Stimulated activated naive CD8-positive, alpha-beta T cell treated with anti-CD3 and anti-CD28 coated beads, Interleukin-15, Interleukin-2, amounts not matched to agents 100 ng/mL and 50 ng/mL, for 24 hours (primary cell): ENCODE results near the gene LANCL3.
"Not testable (repeated sequence)": the region's sequence is repeated elsewhere in the genome, so short reads cannot be mapped to it uniquely, and the experiment has no call there.

Source experiments
- H3K27ac Mint-ChIP-seq: one replicate; pipeline ENCODE4 v1.8.0; 2021; ENCODE audit warnings: mild to moderate bottlenecking, mixed read lengths
- H3K27me3 Mint-ChIP-seq: one replicate; pipeline ENCODE4 v1.8.0; 2021; ENCODE audit warnings: mixed read lengths
- H3K36me3 Mint-ChIP-seq: one replicate; pipeline ENCODE4 v1.8.0; 2021; ENCODE audit warnings: low read depth, mixed read lengths
- H3K4me1 Mint-ChIP-seq: one replicate; pipeline ENCODE4 v1.8.0; 2021; ENCODE audit warnings: low read depth, mixed read lengths
- H3K4me3 Mint-ChIP-seq: one replicate; pipeline ENCODE4 v1.8.0; 2021; ENCODE audit warnings: mild to moderate bottlenecking, mixed read lengths
- H3K9me3 Mint-ChIP-seq: one replicate; pipeline ENCODE4 v1.8.0; 2021; ENCODE audit warnings: mixed read lengths

The LANCL3 gene

DNA sequence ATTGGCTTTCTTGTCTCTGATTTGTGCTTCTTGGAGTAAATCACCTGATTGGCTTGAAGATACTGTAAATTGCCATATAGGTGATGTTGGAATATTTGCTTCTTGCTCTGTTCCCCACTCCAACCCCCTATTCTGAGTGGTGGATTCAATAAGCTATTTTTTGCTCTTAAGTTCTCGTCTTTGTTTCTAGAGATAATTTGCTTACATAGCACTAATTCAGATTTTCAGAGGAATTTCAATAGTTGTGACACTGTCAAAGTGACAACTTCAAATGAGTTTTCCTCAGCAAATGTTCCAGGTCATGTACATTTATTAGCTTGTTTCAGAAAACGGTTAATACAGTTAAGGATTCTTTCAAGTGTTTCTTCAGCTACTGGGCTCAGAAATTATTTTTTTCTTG, 18.6 kb downstream of the LANCL3 start:
- H3K27ac Mint-ChIP-seq = no peak overlapping the region
- H3K36me3 Mint-ChIP-seq = no peaks in the 10 kb centered on the region
- no peaks in the 10 kb centered on the region for H3K4me1 Mint-ChIP-seq
- H3K4me3 Mint-ChIP-seq = no peak overlapping the region
- H3K27me3 Mint-ChIP-seq = peaks cover 4% of the 10 kb centered on the region
- no peaks in the 10 kb centered on the region for H3K9me3 Mint-ChIP-seq

DNA sequence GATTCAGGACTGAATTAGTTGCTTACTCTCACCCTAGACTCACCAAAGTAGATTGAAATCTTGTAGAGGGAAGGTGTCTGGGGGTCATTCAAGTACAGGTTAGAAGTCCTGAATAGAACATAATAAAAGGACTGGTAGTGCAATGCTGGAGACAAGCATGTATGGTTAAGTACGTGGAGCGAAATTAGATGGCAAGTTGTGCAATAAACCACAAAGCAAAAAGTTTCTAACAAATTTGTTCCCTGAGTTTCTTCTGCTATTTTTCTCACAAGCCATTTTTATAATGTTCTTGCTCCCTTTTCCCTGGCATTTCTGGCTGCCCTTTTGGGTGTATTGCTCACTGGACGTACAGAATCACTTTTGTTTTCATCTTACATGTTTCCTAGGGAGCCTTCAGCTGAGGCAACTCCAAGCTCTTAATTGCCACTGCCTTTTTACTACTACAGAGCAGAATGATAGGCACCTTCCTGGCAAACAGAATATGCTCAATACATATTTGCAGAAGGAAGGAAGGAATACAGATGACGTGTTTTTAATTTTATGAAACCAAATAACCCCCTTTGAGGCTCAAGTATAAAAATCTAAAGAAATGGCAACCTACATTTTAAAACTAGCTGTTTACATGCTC, 23.4 kb downstream of the LANCL3 start:
- Mint-ChIP-seq H3K36me3 (no peaks in the 10 kb centered on the region), H3K27me3 (peaks cover 4% of the 10 kb centered on the region), H3K27ac (no peak overlapping the region), H3K4me1 (no peaks in the 10 kb centered on the region), H3K4me3 (no peak overlapping the region), H3K9me3 (no peaks in the 10 kb centered on the region)

GRCh38 chrX:37599729-37600128, 28.3 kb downstream of the LANCL3 start:
- H3K9me3 Mint-ChIP-seq = no peaks in the 10 kb centered on the region
- no peak overlapping the region for H3K4me3 Mint-ChIP-seq
- H3K36me3 Mint-ChIP-seq = no peaks in the 10 kb centered on the region
- H3K27ac Mint-ChIP-seq = no peak overlapping the region
- no peaks in the 10 kb centered on the region for H3K4me1 Mint-ChIP-seq
- H3K27me3 Mint-ChIP-seq = no peaks in the 10 kb centered on the region

DNA sequence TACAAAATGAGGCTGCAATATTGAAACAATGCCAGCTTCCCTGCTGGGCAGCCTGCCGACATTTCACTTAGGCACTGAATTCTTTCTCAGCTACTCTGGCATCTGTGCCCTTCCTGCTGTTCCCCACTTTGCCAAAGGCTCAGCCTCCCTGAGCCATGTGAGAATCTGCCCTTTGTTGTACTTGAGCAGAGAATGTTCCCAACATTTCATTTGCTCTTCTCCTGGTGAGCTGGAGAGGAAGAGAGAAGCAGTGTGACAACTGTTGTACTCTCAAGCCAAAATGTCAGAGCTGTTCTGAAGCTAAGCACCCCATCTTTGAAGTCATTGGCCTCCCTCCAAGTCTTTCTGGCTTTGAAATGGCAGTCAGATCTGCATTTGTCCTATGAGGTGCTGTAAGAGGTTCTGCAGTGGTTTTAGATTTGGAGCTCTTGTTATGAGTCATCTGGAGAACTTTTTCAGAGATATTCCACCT, 32.5 kb downstream of the LANCL3 start:
- Mint-ChIP-seq H3K27ac (no peak overlapping the region), H3K36me3 (no peaks in the 10 kb centered on the region), H3K27me3 (peaks cover 8% of the 10 kb centered on the region), H3K4me1 (no peaks in the 10 kb centered on the region), H3K9me3 (no peaks in the 10 kb centered on the region), H3K4me3 (no peak overlapping the region)

DNA sequence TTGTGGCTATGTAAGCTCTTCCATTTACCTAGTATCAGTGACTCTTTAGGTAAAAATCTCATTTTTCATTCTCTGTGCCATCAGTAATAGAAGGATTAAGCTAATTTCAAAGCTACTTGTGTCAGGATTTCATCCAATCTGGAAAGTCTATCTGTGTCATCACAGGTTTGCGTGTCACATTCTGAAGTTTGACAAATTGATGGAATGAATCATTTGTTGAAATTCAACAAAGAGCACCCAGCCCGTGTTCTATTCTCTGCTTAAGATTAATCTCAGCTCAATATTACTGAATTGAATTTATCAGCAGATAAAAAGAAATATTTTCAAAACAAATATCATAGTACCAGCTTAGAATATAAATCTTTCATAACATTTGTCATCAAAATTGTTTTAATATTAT, 35.8 kb downstream of the LANCL3 start:
- Mint-ChIP-seq H3K4me3 (no peak overlapping the region), H3K27ac (no peak overlapping the region), H3K36me3 (no peaks in the 10 kb centered on the region), H3K4me1 (no peaks in the 10 kb centered on the region), H3K27me3 (peaks cover 8% of the 10 kb centered on the region), H3K9me3 (no peaks in the 10 kb centered on the region)

GRCh38 chrX:37608156-37608555, 36.7 kb downstream of the LANCL3 start:
- H3K4me3 Mint-ChIP-seq = no peak overlapping the region
- no peak overlapping the region for H3K27ac Mint-ChIP-seq
- H3K27me3 Mint-ChIP-seq = peaks cover 8% of the 10 kb centered on the region
- H3K36me3 Mint-ChIP-seq = no peaks in the 10 kb centered on the region
- H3K9me3 Mint-ChIP-seq = no peaks in the 10 kb centered on the region
- H3K4me1 Mint-ChIP-seq = no peaks in the 10 kb centered on the region

GRCh38 chrX:37609727-37610126, 38.3 kb downstream of the LANCL3 start:
- Mint-ChIP-seq H3K27ac (no peak overlapping the region), H3K4me3 (no peak overlapping the region), H3K36me3 (no peaks in the 10 kb centered on the region), H3K27me3 (peaks cover 8% of the 10 kb centered on the region), H3K9me3 (no peaks in the 10 kb centered on the region), H3K4me1 (no peaks in the 10 kb centered on the region)

GRCh38 chrX:37613933-37614332, 42.5 kb downstream of the LANCL3 start:
- Mint-ChIP-seq H3K4me3 (no peak overlapping the region), H3K27me3 (no peaks in the 10 kb centered on the region), H3K9me3 (no peaks in the 10 kb centered on the region), H3K4me1 (no peaks in the 10 kb centered on the region), H3K27ac (no peak overlapping the region), H3K36me3 (no peaks in the 10 kb centered on the region)

DNA sequence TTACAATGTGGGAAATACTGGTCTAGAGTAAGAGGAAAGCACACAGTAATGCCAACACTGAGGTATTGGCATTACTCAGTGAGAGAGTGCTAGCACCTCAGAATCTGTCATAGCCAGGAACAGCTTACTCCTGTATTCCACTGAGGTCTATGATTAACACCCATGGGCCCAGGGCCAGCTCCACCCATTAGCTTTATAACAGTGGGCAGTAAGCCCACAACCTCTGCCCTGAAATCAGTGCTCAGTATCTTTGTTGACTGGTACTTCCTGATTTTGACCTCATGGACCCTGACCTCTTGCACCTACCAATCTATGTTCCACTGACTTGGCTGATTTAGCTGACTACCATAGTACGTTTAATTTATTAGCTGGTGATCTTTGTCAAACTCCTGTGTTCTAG, 56.1 kb downstream of the LANCL3 start:
- Mint-ChIP-seq H3K9me3 (no peaks in the 10 kb centered on the region), H3K27me3 (no peaks in the 10 kb centered on the region), H3K36me3 (no peaks in the 10 kb centered on the region), H3K27ac (no peak overlapping the region), H3K4me3 (no peak overlapping the region), H3K4me1 (no peaks in the 10 kb centered on the region)

- H3K27ac Mint-ChIP-seq = no peak overlapping the region
- no peak overlapping the region for H3K4me3 Mint-ChIP-seq
- no peaks in the 10 kb centered on the region for H3K4me1 Mint-ChIP-seq
- H3K36me3 Mint-ChIP-seq = no peaks in the 10 kb centered on the region
- no peaks in the 10 kb centered on the region for H3K27me3 Mint-ChIP-seq
- H3K9me3 Mint-ChIP-seq = no peaks in the 10 kb centered on the region
Measured at GRCh38 chrX:37638047-37638446, 66.6 kb downstream of the LANCL3 start.

DNA sequence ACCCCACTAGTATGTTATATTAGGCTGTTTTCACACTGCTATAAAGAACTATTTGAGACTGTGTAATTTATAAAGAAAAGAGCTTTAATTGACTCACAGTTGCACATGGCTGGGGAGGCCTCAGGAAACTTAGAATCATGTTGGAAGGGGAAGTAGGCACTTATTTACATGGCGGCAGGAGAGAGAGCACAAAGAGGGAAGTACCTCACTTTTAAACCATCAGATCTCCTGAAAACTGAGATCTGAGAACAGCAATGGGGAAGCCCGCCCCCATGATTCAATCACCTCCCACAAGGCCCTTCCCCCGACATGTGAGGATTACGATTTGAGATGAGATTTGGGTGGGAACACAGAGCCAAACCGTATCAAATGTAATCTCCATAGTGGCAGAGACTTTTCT, 68.7 kb downstream of the LANCL3 start:
- Mint-ChIP-seq H3K9me3 (no peaks in the 10 kb centered on the region), H3K4me1 (no peaks in the 10 kb centered on the region), H3K27me3 (no peaks in the 10 kb centered on the region), H3K36me3 (no peaks in the 10 kb centered on the region), H3K27ac (no peak overlapping the region), H3K4me3 (no peak overlapping the region)

DNA sequence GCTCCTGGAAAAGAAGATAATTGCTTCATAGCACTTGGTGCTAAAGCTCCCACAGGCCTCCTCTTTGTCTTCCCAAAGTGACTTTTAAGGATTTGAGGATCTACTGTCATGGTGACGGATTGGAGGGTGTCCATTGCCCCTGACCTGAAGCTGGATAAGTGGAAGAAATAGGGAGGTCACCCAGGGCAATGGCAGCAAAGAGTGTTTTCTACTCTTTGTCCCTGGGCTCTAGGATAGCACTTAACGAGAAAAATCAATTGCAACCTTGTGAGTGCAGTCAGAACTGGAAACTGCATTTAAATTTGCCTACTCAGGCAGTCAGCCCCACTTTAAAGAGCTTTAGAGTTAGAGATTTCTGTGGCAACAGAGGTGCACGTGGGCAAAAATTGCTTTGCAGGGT, 70.4 kb downstream of the LANCL3 start:
- H3K36me3 Mint-ChIP-seq = no peaks in the 10 kb centered on the region
- H3K27ac Mint-ChIP-seq = no peak overlapping the region
- H3K9me3 Mint-ChIP-seq = no peaks in the 10 kb centered on the region
- H3K27me3 Mint-ChIP-seq = no peaks in the 10 kb centered on the region
- H3K4me1 Mint-ChIP-seq = no peaks in the 10 kb centered on the region
- H3K4me3 Mint-ChIP-seq = no peak overlapping the region

DNA sequence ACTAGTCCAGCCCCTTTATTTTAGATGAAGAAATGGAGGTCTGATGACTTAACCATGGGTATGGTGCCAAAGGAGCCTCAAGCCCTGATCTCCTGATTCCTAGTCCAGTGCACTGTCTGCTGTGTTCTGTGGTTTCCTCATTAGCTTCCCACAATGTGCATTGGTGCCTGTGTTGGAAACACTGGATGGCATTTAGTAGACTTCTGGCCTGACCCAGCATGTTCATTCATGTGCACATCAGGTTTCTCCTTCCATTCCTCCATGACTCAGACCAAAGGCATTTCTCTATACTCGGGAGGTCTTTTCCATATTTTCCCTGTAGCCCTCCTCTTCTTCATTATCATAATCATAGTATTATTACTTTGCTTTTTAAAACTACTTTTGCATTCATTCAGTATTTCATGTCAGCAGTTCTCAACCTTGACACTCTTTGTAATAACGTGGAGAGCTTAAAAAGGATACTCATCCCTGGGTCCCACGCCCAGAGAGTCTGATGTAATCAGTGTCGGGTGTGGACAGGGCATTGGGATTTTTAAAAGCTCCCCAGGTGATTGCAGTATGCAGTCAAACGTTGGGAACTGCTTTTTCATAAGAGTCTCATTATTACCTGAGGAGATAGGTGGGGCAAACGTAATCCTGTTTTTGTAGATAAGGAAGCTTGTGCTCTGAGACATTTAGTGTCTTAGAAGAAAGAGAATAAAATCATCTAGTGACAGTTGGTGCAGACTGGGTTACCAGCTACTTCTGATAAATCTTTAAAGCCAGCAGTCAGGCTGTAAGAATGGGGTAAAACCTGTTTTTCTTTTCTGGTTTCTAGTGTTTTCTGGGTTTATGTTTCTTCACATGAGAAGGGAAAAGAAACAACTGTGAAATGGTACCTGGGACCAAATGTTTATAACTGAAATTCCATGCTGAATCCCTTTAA, 73.2 kb downstream of the LANCL3 start:
- no peaks in the 10 kb centered on the region for H3K36me3 Mint-ChIP-seq
- no peak overlapping the region for H3K4me3 Mint-ChIP-seq
- H3K4me1 Mint-ChIP-seq = no peaks in the 10 kb centered on the region
- no peaks in the 10 kb centered on the region for H3K27me3 Mint-ChIP-seq
- H3K27ac Mint-ChIP-seq = no peak overlapping the region
- no peaks in the 10 kb centered on the region for H3K9me3 Mint-ChIP-seq

DNA sequence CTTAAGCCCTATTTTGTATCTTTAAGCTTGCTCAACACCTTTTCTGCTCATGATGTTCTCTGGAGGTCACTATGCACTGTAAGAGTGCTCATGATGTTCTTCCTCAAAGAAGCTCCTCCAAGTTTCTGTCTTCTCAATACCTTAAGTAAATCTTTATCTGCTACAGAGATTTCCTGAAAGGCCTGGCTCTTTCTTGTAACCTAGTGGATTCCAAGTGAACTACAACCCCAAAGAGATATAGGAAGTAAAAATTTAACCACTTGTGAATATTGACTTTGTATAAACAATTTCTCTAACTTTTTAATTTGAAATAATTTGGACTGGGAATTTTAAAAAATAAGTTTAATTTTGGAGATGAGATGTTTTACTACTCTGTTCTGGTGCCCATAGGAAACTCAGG, 74.8 kb downstream of the LANCL3 start:
- Mint-ChIP-seq H3K9me3 (no peaks in the 10 kb centered on the region), H3K27me3 (no peaks in the 10 kb centered on the region), H3K36me3 (no peaks in the 10 kb centered on the region), H3K4me1 (no peaks in the 10 kb centered on the region), H3K4me3 (no peak overlapping the region), H3K27ac (no peak overlapping the region)

- H3K27ac Mint-ChIP-seq, H3K27me3 Mint-ChIP-seq, H3K4me1 Mint-ChIP-seq, H3K36me3 Mint-ChIP-seq, H3K4me3 Mint-ChIP-seq, H3K9me3 Mint-ChIP-seq: not testable (repeated sequence)
Measured at GRCh38 chrX:37650879-37651278, 79.4 kb downstream of the LANCL3 start.
